Measurements from ENCODE around the gene FCHO1.
"Not testable (repeated sequence)": the region's sequence is repeated elsewhere in the genome, so short reads cannot be mapped to it uniquely, and the experiment has no call there.

The FCHO1 gene

GRCh38 chr19:17770613-17771012 is 19.3 kb downstream of the FCHO1 start:
- POLR2A ChIA-PET, result no interaction called here
- TF ChIP-seq CTBP1 (IDR thresholded peaks at IDR 0.05; ENCODE audit: borderline replicate concordance) (no peak), SP1 (IDR thresholded peaks at IDR 0.05) (no peak), FOXM1 (IDR thresholded peaks at IDR 0.05; ENCODE audit: borderline replicate concordance) (no peak), TARDBP (IDR thresholded peaks at IDR 0.05) (no peak), NFRKB (IDR thresholded peaks at IDR 0.05) (no peak), ELF4 (IDR thresholded peaks at IDR 0.05) (no peak), LEF1 (IDR thresholded peaks at IDR 0.05; ENCODE audit: borderline replicate concordance) (no peak), HDGF (IDR thresholded peaks at IDR 0.05; ENCODE audit: borderline replicate concordance) (no peak), PKNOX1 (IDR thresholded peaks at IDR 0.05) (no peak), FOXK2 (IDR thresholded peaks at IDR 0.05) (no peak), ARNT (IDR thresholded peaks at IDR 0.05) (no peak), ZNF384 (IDR thresholded peaks at IDR 0.05) (no peak)
- DNase-seq (ENCODE audit: extremely low spot score), result no peak
- CTCF ChIA-PET, result interaction anchor here (0.6 kb wide), 2 partner anchors 15 to 78 kb away, joined by 3 read pairs; no protein-coding TSS in a partner anchor

GRCh38 chr19:17772172-17772571 is 20.9 kb downstream of the FCHO1 start:
- ChIA-PET POLR2A (no interaction called here), CTCF (interaction anchor here (0.6 kb wide), 1 partner anchor 32 kb away, joined by 3 read pairs; no protein-coding TSS in a partner anchor)
- no peak for DNase-seq (ENCODE audit: extremely low spot score)
- TF ChIP-seq LEF1 (IDR thresholded peaks at IDR 0.05; ENCODE audit: borderline replicate concordance), result no peak
- TF ChIP-seq PKNOX1 (IDR thresholded peaks at IDR 0.05), result peak; percentile 96

GRCh38 chr19:17775245-17775927 is 24.1 kb downstream of the FCHO1 start:
- ChIA-PET POLR2A (interaction anchor here (1.1 to 1.2 kb wide), 2 partner anchors 55 to 84 kb away, joined by 4 read pairs; partner anchors contain the start of gene RPL18A), CTCF (interaction anchor here (0.5 to 2.4 kb wide), 13 partner anchors 8 to 750 kb away, joined by 3 to 21 read pairs (median 3); no protein-coding TSS in a partner anchor)
- peak; percentile 45 for DNase-seq (ENCODE audit: extremely low spot score)
- TF ChIP-seq HDGF (IDR thresholded peaks at IDR 0.05; ENCODE audit: borderline replicate concordance) (no peak), PKNOX1 (IDR thresholded peaks at IDR 0.05) (no peak), FOXA1 (IDR thresholded peaks at IDR 0.05) (no peak), NFRKB (IDR thresholded peaks at IDR 0.05) (no peak), ZNF384 (IDR thresholded peaks at IDR 0.05) (no peak), SUZ12 (IDR thresholded peaks at IDR 0.05) (no peak), ELF4 (IDR thresholded peaks at IDR 0.05) (no peak), SP1 (IDR thresholded peaks at IDR 0.05) (no peak), LEF1 (IDR thresholded peaks at IDR 0.05; ENCODE audit: borderline replicate concordance) (no peak), FOXK2 (IDR thresholded peaks at IDR 0.05) (no peak), CTBP1 (IDR thresholded peaks at IDR 0.05; ENCODE audit: borderline replicate concordance) (no peak), FOXM1 (IDR thresholded peaks at IDR 0.05; ENCODE audit: borderline replicate concordance) (no peak), L3MBTL2 (conservative IDR thresholded peaks at IDR 0.05) (no peak), TARDBP (IDR thresholded peaks at IDR 0.05) (no peak), ARNT (IDR thresholded peaks at IDR 0.05) (no peak), BHLHE40 (IDR thresholded peaks at IDR 0.05; ENCODE audit: borderline replicate concordance) (no peak)

GRCh38 chr19:17775991-17776803 is 24.9 kb downstream of the FCHO1 start:
- CTCF ChIA-PET, result interaction anchor here (2.4 kb wide), 1 partner anchor 10 kb away, joined by 21 read pairs; no protein-coding TSS in a partner anchor

GRCh38 chr19:17777840-17778239 is 26.6 kb downstream of the FCHO1 start:
- POLR2A ChIA-PET; CTCF ChIA-PET; DNase-seq (ENCODE audit: extremely low spot score): not testable (repeated sequence)

More at GRCh38 chr19:17775991-17776803, 24.9 kb downstream of the FCHO1 start:
- no peak for DNase-seq (ENCODE audit: extremely low spot score)
- POLR2A ChIA-PET, result interaction anchor here (1.2 kb wide), 1 partner anchor 83 kb away, joined by 4 read pairs; the partner anchor contains the start of gene RPL18A
- TF ChIP-seq BHLHE40 (IDR thresholded peaks at IDR 0.05; ENCODE audit: borderline replicate concordance), result no peak
- TF ChIP-seq ZNF384 (IDR thresholded peaks at IDR 0.05), result no peak
- no peak for TF ChIP-seq SP1 (IDR thresholded peaks at IDR 0.05)

- peak; percentile 52; the same call in 1 of the 2 replicates for TF ChIP-seq L3MBTL2 (conservative IDR thresholded peaks at IDR 0.05)
- no peak for TF ChIP-seq SUZ12 (IDR thresholded peaks at IDR 0.05)
- TF ChIP-seq ZNF384 (IDR thresholded peaks at IDR 0.05), result no peak
- no peak for TF ChIP-seq ELF4 (IDR thresholded peaks at IDR 0.05)
- ChIA-PET CTCF (no interaction called here), POLR2A (no interaction called here)
- peak; percentile 85 for DNase-seq (ENCODE audit: extremely low spot score)
Measured at GRCh38 chr19:17778251-17778967, 27.1 kb downstream of the FCHO1 start.

Data from HEK293T (cell line).